Measurements from ENCODE around the gene TSSK6. TPM values are rescaled to one million over a fixed set of nuclear protein-coding genes. Genes with fewer than 3 reads are reported as not detected.

TSSK6 gene
- total RNA-seq (2021; fragmentation: NEBNext Ultra II Directional; extraction: Animal tissue kit (Norgen Biotek cat#: 25700)): 1 to 10 TPM in 2 of 6 experiments, under 1 TPM in 4; 0.61 to 1.3 (median 0.92) TPM
- long read RNA-seq: 0 reads

DNA sequence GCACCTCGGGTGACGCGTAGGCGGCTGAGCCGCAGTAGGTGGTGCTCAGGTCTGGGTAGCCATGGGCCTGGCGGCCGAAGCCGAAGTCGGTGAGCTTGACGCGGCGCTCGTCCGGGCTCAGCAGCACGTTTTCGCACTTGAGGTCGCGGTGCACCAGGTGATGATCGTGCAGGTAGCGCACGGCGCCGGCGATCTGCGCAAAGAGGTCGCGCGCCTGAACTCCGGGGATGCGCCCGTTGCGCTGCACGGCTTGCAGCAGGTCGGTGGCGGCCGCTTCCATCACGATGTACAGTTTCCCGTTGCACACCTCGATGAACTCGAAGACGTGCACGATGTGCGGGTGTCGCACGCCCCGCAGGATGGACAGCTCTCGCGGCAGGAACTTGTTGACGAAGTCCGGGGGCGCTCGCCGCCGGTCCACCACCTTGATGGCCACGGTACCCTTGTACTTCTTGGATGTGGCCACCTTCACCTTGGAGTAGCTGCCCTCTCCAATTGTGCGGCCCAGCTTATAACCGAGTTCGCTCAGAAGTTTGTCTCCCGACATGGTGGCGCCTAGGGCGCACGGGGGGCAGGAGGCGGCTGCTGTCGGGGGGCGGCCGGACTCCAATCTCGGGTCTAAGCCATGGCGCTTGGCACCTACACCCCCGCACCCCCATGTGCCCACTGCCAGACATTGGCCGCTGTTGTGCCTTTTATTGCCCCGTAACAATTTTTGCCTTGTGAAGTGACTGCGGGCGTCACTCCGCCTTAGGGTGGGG, at the start of gene TSSK6:
TSS of gene TSSK6 (minus strand) at position 668 of the 761 bp plus-strand sequence. CDS start at position 547, 121 bp downstream.
- Mint-ChIP-seq H3K4me3 (peak within 1 kb of the TSS; percentile 95), H3K27ac (peak within 1 kb of the TSS; percentile 89), H3K27me3 (ENCODE audit: insufficient read depth) (peaks cover 4% of the 10 kb centered on the region; the same call in 1 of the 2 replicates), H3K9me3 (no peaks in the 10 kb centered on the region), H3K36me3 (ENCODE audit: low read depth) (peaks cover 7% of the 10 kb centered on the region; the same call in 1 of the 2 replicates), H3K4me1 (ENCODE audit: low read depth) (no peaks in the 10 kb centered on the region)
- TF ChIP-seq, protein P1, sequence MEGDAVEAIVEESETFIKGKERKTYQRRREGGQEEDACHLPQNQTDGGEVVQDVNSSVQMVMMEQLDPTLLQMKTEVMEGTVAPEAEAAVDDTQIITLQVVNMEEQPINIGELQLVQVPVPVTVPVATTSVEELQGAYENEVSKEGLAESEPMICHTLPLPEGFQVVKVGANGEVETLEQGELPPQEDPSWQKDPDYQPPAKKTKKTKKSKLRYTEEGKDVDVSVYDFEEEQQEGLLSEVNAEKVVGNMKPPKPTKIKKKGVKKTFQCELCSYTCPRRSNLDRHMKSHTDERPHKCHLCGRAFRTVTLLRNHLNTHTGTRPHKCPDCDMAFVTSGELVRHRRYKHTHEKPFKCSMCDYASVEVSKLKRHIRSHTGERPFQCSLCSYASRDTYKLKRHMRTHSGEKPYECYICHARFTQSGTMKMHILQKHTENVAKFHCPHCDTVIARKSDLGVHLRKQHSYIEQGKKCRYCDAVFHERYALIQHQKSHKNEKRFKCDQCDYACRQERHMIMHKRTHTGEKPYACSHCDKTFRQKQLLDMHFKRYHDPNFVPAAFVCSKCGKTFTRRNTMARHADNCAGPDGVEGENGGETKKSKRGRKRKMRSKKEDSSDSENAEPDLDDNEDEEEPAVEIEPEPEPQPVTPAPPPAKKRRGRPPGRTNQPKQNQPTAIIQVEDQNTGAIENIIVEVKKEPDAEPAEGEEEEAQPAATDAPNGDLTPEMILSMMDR (IDR thresholded peaks at IDR 0.05): no peak
- no peak for DNase-seq

DNA sequence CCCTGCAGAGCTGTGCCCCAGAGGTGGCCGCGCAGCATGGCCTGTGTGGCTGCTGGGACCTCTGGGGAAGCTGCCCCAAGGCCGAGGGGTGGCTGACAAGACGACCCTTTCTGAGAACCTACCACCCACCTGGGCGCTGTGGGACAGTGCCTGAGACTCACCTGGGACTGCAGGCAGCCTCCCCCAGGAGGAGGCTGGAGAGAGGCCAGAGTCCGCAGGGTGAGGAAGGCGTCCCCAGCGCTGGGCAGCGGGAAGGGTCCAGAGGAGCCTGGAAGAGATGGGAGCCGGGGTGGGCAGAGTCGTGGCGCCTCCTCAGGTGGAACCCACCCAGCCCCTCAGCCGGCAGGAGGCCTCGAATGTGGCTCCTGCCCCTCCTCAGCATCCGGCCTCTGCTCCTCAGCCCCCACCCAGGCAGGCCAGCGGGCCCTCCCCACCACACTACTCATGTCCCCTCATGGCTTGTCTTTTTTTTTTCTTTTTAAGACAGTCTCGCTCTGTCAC, 48.0 kb upstream of the TSSK6 start:
- no peak overlapping the region for H3K4me3 Mint-ChIP-seq
- DNase-seq: no peak
- TF ChIP-seq, protein P1 (IDR thresholded peaks at IDR 0.05): 0 out of 2 replicates have a peak, but pooled peaks have one; percentile 7
- H3K27me3 Mint-ChIP-seq (ENCODE audit: insufficient read depth): peaks cover 2% of the 10 kb centered on the region; the same call in 1 of the 2 replicates
- H3K9me3 Mint-ChIP-seq: peaks cover under 1% of the 10 kb centered on the region; the same call in 1 of the 2 replicates
- no peak overlapping the region for H3K27ac Mint-ChIP-seq
- H3K36me3 Mint-ChIP-seq (ENCODE audit: low read depth): peaks cover 4% of the 10 kb centered on the region; the same call in 1 of the 2 replicates
- H3K4me1 Mint-ChIP-seq (ENCODE audit: low read depth): peaks cover 6% of the 10 kb centered on the region

DNA sequence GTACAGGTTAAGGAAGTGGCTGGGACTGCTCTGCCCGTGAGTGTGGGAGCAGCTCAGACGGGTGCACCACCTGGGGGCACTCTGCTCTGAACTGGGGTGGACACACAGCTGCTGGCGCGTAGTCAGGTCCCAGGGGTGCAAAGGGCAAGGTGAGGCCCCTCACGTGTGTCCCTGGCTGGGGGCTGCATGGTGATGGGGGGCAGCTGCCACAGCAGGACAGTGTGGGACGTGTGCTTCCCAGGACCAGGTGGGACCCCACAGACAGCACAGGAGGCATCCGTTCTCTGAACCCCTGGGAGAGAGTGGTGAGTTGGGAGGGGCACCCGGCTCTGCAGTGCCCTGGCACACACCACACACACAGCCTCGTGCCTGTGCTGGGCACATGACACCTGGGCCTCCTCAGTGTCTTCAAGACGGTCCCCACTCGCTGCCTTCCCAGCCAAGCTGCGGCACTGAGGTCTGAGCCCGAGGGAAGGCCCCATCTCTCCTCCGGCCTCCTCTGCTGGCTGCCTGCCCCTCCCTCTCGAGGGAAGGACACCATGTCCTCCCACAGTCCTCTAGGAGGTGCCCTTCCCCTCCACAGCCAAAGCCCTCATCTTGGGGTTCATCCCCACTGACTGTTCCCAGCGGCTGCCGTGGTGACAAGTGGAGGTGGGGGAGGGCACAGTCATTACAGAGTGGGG, 47.5 kb upstream of the TSSK6 start:
- Mint-ChIP-seq H3K27ac (no peak overlapping the region), H3K9me3 (no peaks in the 10 kb centered on the region), H3K27me3 (ENCODE audit: insufficient read depth) (peaks cover 5% of the 10 kb centered on the region), H3K4me1 (ENCODE audit: low read depth) (peaks cover 6% of the 10 kb centered on the region), H3K4me3 (no peak overlapping the region), H3K36me3 (ENCODE audit: low read depth) (peaks cover 2% of the 10 kb centered on the region; the same call in 1 of the 2 replicates)
- TF ChIP-seq, protein P1 (IDR thresholded peaks at IDR 0.05): no peak; the same call in 1 of the 2 replicates
- no peak for DNase-seq

DNA sequence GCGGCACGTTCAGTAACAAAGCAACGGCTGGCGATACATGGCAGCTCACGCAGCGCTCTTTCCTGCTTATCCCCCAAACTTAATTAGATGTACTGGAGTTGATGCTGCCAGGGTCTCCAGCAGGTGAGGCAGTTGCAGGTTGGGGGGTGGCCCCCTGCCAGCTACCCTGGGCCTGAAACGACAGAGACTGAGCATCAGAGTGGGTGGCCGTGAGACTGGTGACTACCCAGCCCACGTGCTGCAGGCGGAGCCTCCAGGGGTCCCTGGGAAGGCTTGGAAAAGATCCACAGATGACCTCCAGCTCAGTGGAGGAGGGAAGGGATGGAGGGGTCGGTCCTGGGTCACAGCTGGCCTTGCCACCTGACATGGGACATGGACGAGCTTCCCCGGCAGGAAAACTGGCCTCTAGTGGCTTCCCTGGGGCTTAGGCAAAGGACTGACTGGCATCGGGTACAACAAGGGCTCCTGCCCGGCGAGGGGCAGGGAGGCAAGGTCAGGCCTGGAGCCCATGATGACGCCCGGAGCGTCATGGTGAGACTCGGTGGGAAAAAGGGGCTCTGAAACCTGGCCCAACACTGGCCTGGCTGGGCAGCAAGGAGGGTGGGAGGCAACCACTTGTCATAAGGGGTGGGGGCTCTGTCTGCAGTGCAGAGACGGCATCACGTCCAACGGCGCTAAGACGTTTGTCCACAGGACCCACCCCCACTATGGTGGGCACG, 46.8 kb upstream of the TSSK6 start:
- H3K27me3 Mint-ChIP-seq (ENCODE audit: insufficient read depth): peaks cover 5% of the 10 kb centered on the region
- no peak for DNase-seq
- TF ChIP-seq, protein P1 (IDR thresholded peaks at IDR 0.05): no peak
- H3K4me1 Mint-ChIP-seq (ENCODE audit: low read depth): peaks cover 6% of the 10 kb centered on the region
- H3K4me3 Mint-ChIP-seq: no peak overlapping the region
- no peak overlapping the region for H3K27ac Mint-ChIP-seq
- no peaks in the 10 kb centered on the region for H3K36me3 Mint-ChIP-seq (ENCODE audit: low read depth)
- no peaks in the 10 kb centered on the region for H3K9me3 Mint-ChIP-seq

DNA sequence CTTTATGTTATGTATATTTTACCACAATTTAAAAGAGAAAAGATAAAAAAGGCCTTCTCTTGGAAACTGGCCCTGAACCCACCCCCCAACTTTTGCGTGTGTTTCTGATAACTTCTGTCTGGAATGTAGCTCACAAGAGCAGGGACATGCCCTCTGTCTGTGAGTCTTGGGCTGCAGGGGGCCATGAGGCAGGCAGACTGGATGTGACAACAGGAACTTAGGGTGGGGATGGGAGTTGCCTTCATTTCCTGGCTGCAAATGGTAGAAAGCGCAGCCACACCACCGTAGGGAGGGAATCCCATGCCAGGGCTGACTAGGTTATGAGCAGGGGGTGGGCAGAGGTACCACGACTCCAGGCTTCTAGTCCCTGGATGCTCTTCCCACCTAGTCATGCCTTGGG, 44.6 kb upstream of the TSSK6 start:
- Mint-ChIP-seq H3K27me3 (ENCODE audit: insufficient read depth) (peaks cover 5% of the 10 kb centered on the region), H3K4me3 (no peak overlapping the region), H3K27ac (no peak overlapping the region), H3K4me1 (ENCODE audit: low read depth) (no peaks in the 10 kb centered on the region), H3K36me3 (ENCODE audit: low read depth) (no peaks in the 10 kb centered on the region), H3K9me3 (no peaks in the 10 kb centered on the region)
- no peak for DNase-seq
- TF ChIP-seq, protein P1 (IDR thresholded peaks at IDR 0.05): no peak

Measured in HFFc6 (cell line).